ACHN (cell line): ENCODE data around the gene WDR26.
"Not testable (repeated sequence)": the region's sequence is repeated elsewhere in the genome, so short reads cannot be mapped to it uniquely, and the experiment has no call there.

Source experiments
- DNase-seq: peaks from one replicate; pipeline ENCODE4 v3.0.0-alpha.2; 2015
- in situ Hi-C: cut with HindIII; loops from 2 replicates; pipeline ENCODE4 v1.10.0; 2017; ENCODE audit warnings: low sequenced_read_pairs, low pct_ligation_motif_present, low pct_unique_long_range_greater_than_20kb

The WDR26 gene

GRCh38 chr1:224434691-224435317 lies at the start of gene WDR26:
TSS of gene WDR26 (minus strand) at chr1:224434797.
- in situ Hi-C loops = no loop called here
- peak; percentile 86 for DNase-seq

- in situ Hi-C loops, DNase-seq: not testable (repeated sequence)
Observed at GRCh38 chr1:224483206-224483605, 48.6 kb upstream of the WDR26 start.

GRCh38 chr1:224482619-224483018 lies 48.0 kb upstream of the WDR26 start:
- in situ Hi-C loops = no loop called here
- no peak for DNase-seq

- in situ Hi-C loops = no loop called here
- DNase-seq = no peak
Observed at GRCh38 chr1:224481601-224482000, 47.0 kb upstream of the WDR26 start.

GRCh38 chr1:224480888-224481459 lies 46.4 kb upstream of the WDR26 start:
- in situ Hi-C loops, DNase-seq: not testable (repeated sequence)

- DNase-seq, in situ Hi-C loops: not testable (repeated sequence)
Observed at GRCh38 chr1:224480200-224480599, 45.6 kb upstream of the WDR26 start.

GRCh38 chr1:224472806-224473205 lies 38.2 kb upstream of the WDR26 start:
- DNase-seq = no peak
- in situ Hi-C loops = no loop called here

- no peak for DNase-seq
- in situ Hi-C loops = no loop called here
Observed at GRCh38 chr1:224466154-224466553, 31.6 kb upstream of the WDR26 start.

- DNase-seq = no peak
- in situ Hi-C loops = no loop called here
Observed at GRCh38 chr1:224459966-224460365, 25.4 kb upstream of the WDR26 start.

- in situ Hi-C loops = no loop called here
- DNase-seq = no peak
Observed at GRCh38 chr1:224458996-224459395, 24.4 kb upstream of the WDR26 start.

- in situ Hi-C loops = no loop called here
- no peak for DNase-seq
Observed at GRCh38 chr1:224458296-224458695, 23.7 kb upstream of the WDR26 start.

- no peak for DNase-seq
- in situ Hi-C loops = no loop called here
Observed at GRCh38 chr1:224457782-224458144, 23.2 kb upstream of the WDR26 start.

- in situ Hi-C loops = no loop called here
- DNase-seq = no peak
Observed at GRCh38 chr1:224456637-224456953, 22.0 kb upstream of the WDR26 start.

GRCh38 chr1:224454402-224455055 lies 19.9 kb upstream of the WDR26 start:
- in situ Hi-C loops = no loop called here
- no peak for DNase-seq

- in situ Hi-C loops = no loop called here
- DNase-seq = no peak
Observed at GRCh38 chr1:224450561-224451350, 16.2 kb upstream of the WDR26 start.

- no peak for DNase-seq
- in situ Hi-C loops = no loop called here
Observed at GRCh38 chr1:224450159-224450558, 15.6 kb upstream of the WDR26 start.

- DNase-seq = no peak
- in situ Hi-C loops = no loop called here
Observed at GRCh38 chr1:224448453-224449017, 13.9 kb upstream of the WDR26 start.

GRCh38 chr1:224447971-224448370 lies 13.4 kb upstream of the WDR26 start:
- in situ Hi-C loops = no loop called here
- no peak for DNase-seq

- in situ Hi-C loops = no loop called here
- DNase-seq = no peak
Observed at GRCh38 chr1:224447251-224447650, 12.7 kb upstream of the WDR26 start.
